Globus pallidus (tissue), 1 donor: Measurements from ENCODE around the gene KATNIP.
A peak's percentile ranks its signal among the peaks of the same experiment; 100 is the strongest.

Source experiments
- DNase-seq: peaks from one replicate; pipeline ENCODE4 v3.0.0-alpha.2; 2015; ENCODE audit warnings: low spot score

KATNIP gene

GRCh38 chr16:27549746-27550581, at the start of gene KATNIP, which contains the start of gene GTF3C1:
KATNIP (plus strand) TSS chr16:27550144; CDS start chr16:27550171, 27 bp downstream.
GTF3C1 (minus strand) TSS chr16:27549913; CDS start chr16:27549890, 23 bp downstream.
- DNase-seq = peak; percentile 99

GRCh38 chr16:27500801-27501200, 49.1 kb upstream of the KATNIP start:
- no peak for DNase-seq

GRCh38 chr16:27503662-27504061, 46.3 kb upstream of the KATNIP start:
- DNase-seq = no peak

- no peak for DNase-seq
These were observed 44.4 kb upstream of the KATNIP start for GRCh38 chr16:27505297-27506236.

- no peak for DNase-seq
These were observed 43.2 kb upstream of the KATNIP start for GRCh38 chr16:27506771-27507170.

- DNase-seq = no peak
These were observed 41.5 kb upstream of the KATNIP start for GRCh38 chr16:27508476-27508875.

- no peak for DNase-seq
These were observed 38.1 kb upstream of the KATNIP start for GRCh38 chr16:27511657-27512448.

GRCh38 chr16:27514806-27515205, 35.1 kb upstream of the KATNIP start:
- no peak for DNase-seq

GRCh38 chr16:27515874-27516353, 34.0 kb upstream of the KATNIP start:
- DNase-seq = peak; percentile 36

GRCh38 chr16:27516365-27516764, 33.6 kb upstream of the KATNIP start:
- no peak for DNase-seq

- DNase-seq = no peak
These were observed 32.3 kb upstream of the KATNIP start for GRCh38 chr16:27517664-27518063.

- no peak for DNase-seq
These were observed 31.7 kb upstream of the KATNIP start for GRCh38 chr16:27518226-27518625.

GRCh38 chr16:27520982-27521673, 28.8 kb upstream of the KATNIP start:
- no peak for DNase-seq

GRCh38 chr16:27522173-27522707, 27.7 kb upstream of the KATNIP start:
- DNase-seq = no peak

- no peak for DNase-seq
These were observed 23.8 kb upstream of the KATNIP start for GRCh38 chr16:27526180-27526579.

- no peak for DNase-seq
These were observed 21.6 kb upstream of the KATNIP start for GRCh38 chr16:27528294-27528693.

- DNase-seq = no peak
These were observed 20.0 kb upstream of the KATNIP start for GRCh38 chr16:27529962-27530361.

- no peak for DNase-seq
These were observed 18.8 kb upstream of the KATNIP start for GRCh38 chr16:27531186-27531585.

GRCh38 chr16:27531826-27532800, 17.8 kb upstream of the KATNIP start:
- no peak for DNase-seq

GRCh38 chr16:27534256-27534655, 15.7 kb upstream of the KATNIP start:
- no peak for DNase-seq
